Neural crest cell (in vitro differentiated cells): ENCODE results near the gene LRRIQ4. TPM values are rescaled to one million over a fixed set of nuclear protein-coding genes. Genes with fewer than 3 reads are reported as not detected.

Experiments used
- DNase-seq: peaks from one replicate; pipeline ENCODE4 v3.0.0; 2021; ENCODE audit warnings: low read depth, mixed read lengths, low spot score
- H3K27ac Mint-ChIP-seq: one replicate; pipeline ENCODE4 v1.8.0; 2021; ENCODE audit warnings: mild to moderate bottlenecking, mixed read lengths; ENCODE audit not compliant: unreplicated experiment
- H3K27me3 Mint-ChIP-seq: 2 replicates; pipeline ENCODE4 v1.8.0; 2021; ENCODE audit warnings: low read depth, mild to moderate bottlenecking, mixed read lengths
- H3K36me3 Mint-ChIP-seq: 2 replicates; pipeline ENCODE4 v1.8.0; 2021; ENCODE audit warnings: low read depth, mild to moderate bottlenecking, mixed read lengths
- H3K4me1 Mint-ChIP-seq: 2 replicates; pipeline ENCODE4 v1.8.0; 2021; ENCODE audit warnings: mixed read lengths
- H3K4me3 Mint-ChIP-seq: one replicate; pipeline ENCODE4 v1.8.0; 2021; ENCODE audit warnings: mild to moderate bottlenecking, mixed read lengths
- H3K9me3 Mint-ChIP-seq: 2 replicates; pipeline ENCODE4 v1.8.0; 2021; ENCODE audit warnings: mixed read lengths
- CTCF ChIP-seq: fragments of 200-600 bp; sonication (generic); conservative IDR thresholded peaks from 2 replicates; pipeline ENCODE4 v1.5.0; 2021; ENCODE audit warnings: antibody characterized with exemption, mild to moderate bottlenecking
- total RNA-seq: library from RNA; stranded (reverse); gene quantifications from 2 replicates; pipeline ENCODE4 v1.2.1, GENCODE V29; 2021

The LRRIQ4 gene
- total RNA-seq, 1 donor from 2014 or later: 0.12 TPM

GRCh38 chr3:169780742-169781141 lies 31.9 kb upstream of the LRRIQ4 start:
- H3K36me3 Mint-ChIP-seq: peaks cover 9% of the 10 kb centered on the region
- H3K9me3 Mint-ChIP-seq: no peaks in the 10 kb centered on the region
- H3K27ac Mint-ChIP-seq: no peak overlapping the region
- no peak for DNase-seq
- no peaks in the 10 kb centered on the region for H3K27me3 Mint-ChIP-seq
- H3K4me1 Mint-ChIP-seq: peaks cover 4% of the 10 kb centered on the region
- no peak overlapping the region for H3K4me3 Mint-ChIP-seq
- no peak for TF ChIP-seq CTCF

- H3K27me3 Mint-ChIP-seq: no peaks in the 10 kb centered on the region
- peaks cover 9% of the 10 kb centered on the region for H3K36me3 Mint-ChIP-seq
- H3K27ac Mint-ChIP-seq: no peak overlapping the region
- TF ChIP-seq CTCF: no peak
- DNase-seq: no peak
- H3K4me1 Mint-ChIP-seq: no peaks in the 10 kb centered on the region
- no peak overlapping the region for H3K4me3 Mint-ChIP-seq
- no peaks in the 10 kb centered on the region for H3K9me3 Mint-ChIP-seq
These were observed 31.3 kb upstream of the LRRIQ4 start for GRCh38 chr3:169781209-169781855.

GRCh38 chr3:169787120-169787519 lies 25.6 kb upstream of the LRRIQ4 start:
- Mint-ChIP-seq H3K4me1 (no peaks in the 10 kb centered on the region), H3K4me3 (no peak overlapping the region), H3K9me3 (no peaks in the 10 kb centered on the region), H3K27me3 (no peaks in the 10 kb centered on the region), H3K36me3 (peaks cover 8% of the 10 kb centered on the region), H3K27ac (no peak overlapping the region)
- TF ChIP-seq CTCF: no peak
- no peak for DNase-seq

- Mint-ChIP-seq H3K27ac (no peak overlapping the region), H3K9me3 (no peaks in the 10 kb centered on the region), H3K27me3 (no peaks in the 10 kb centered on the region), H3K36me3 (peaks cover 11% of the 10 kb centered on the region), H3K4me3 (no peak overlapping the region), H3K4me1 (no peaks in the 10 kb centered on the region)
- DNase-seq: no peak
- no peak for TF ChIP-seq CTCF
These were observed 24.9 kb upstream of the LRRIQ4 start for GRCh38 chr3:169787791-169788190.

- no peak overlapping the region for H3K4me3 Mint-ChIP-seq
- H3K27ac Mint-ChIP-seq: no peak overlapping the region
- H3K9me3 Mint-ChIP-seq: no peaks in the 10 kb centered on the region
- DNase-seq: no peak
- TF ChIP-seq CTCF: no peak
- no peaks in the 10 kb centered on the region for H3K27me3 Mint-ChIP-seq
- no peaks in the 10 kb centered on the region for H3K4me1 Mint-ChIP-seq
- H3K36me3 Mint-ChIP-seq: peaks cover 13% of the 10 kb centered on the region
These were observed 22.5 kb upstream of the LRRIQ4 start for GRCh38 chr3:169790219-169790618.
